OCI-LY3 (cell line): ENCODE data around the gene ACKR3.

Experiments
- H2AFZ ChIP-seq: fragments of 200-600, 300-600 bp; shearing (Covaris generic); 2 replicates; pipeline ENCODE4 v1.6.0; 2014; ENCODE audit warnings: antibody characterized with exemption, low read depth, low read length
- H3K27ac ChIP-seq: fragments of 200-600, 300-600 bp; sonication (generic); 2 replicates; pipeline ENCODE4 v1.5.1; 2014; ENCODE audit warnings: mild to moderate bottlenecking, low read length, moderate library complexity, mixed read lengths
- H3K27me3 ChIP-seq: fragments of 200-600, 300-600 bp; sonication (generic); 2 replicates; pipeline ENCODE4 v1.6.1; 2014; ENCODE audit warnings: low read depth, low read length, mixed read lengths
- H3K36me3 ChIP-seq: fragments of 200-600, 300-600 bp; sonication (generic); replicated peaks from 2 replicates; pipeline ENCODE3; 2014; ENCODE audit warnings: low read depth, low read length, mixed read lengths
- H3K4me1 ChIP-seq: fragments of 300-600, 200-600 bp; sonication (generic); 2 replicates; pipeline ENCODE4 v1.6.1; 2014; ENCODE audit warnings: low read length, mixed read lengths
- H3K4me2 ChIP-seq: fragments of 200-600, 300-600 bp; sonication (generic); 2 replicates; pipeline ENCODE4 v1.6.1; 2014; ENCODE audit warnings: low read length, mixed read lengths
- H3K4me3 ChIP-seq: fragments of 300-600, 200-600 bp; sonication (generic); 2 replicates; pipeline ENCODE4 v1.5.1; 2014; ENCODE audit warnings: antibody characterized with exemption, mild to moderate bottlenecking, low read length, moderate library complexity
- H3K79me2 ChIP-seq: fragments of 300-600, 200-600 bp; shearing (Covaris generic); 2 replicates; pipeline ENCODE4 v1.6.1; 2014; ENCODE audit warnings: mild to moderate bottlenecking, low read length, mixed read lengths
- H3K9ac ChIP-seq: fragments of 300-600, 200-600 bp; shearing (Covaris generic); 2 replicates; pipeline ENCODE4 v1.6.0; 2014; ENCODE audit warnings: mild to moderate bottlenecking, low read length, moderate library complexity
- H3K9me3 ChIP-seq: fragments of 200-600, 300-600 bp; shearing (Covaris generic); 2 replicates; pipeline ENCODE4 v1.6.1; 2014; ENCODE audit warnings: low read length, mixed read lengths; ENCODE audit not compliant: insufficient read depth
- H4K20me1 ChIP-seq: fragments of 200-600, 300-600 bp; sonication (generic); 2 replicates; pipeline ENCODE4 v1.6.1; 2016; ENCODE audit warnings: low read length, mixed read lengths; ENCODE audit not compliant: insufficient read depth
- CTCF ChIP-seq: fragments of 200-600, 300-600 bp; sonication (generic); IDR thresholded peaks from 2 replicates; pipeline ENCODE4 v1.5.1; 2014; ENCODE audit warnings: antibody characterized with exemption, low read length, low read depth
- EZH2phosphoT487 ChIP-seq: fragments of 200-600 bp; shearing (Covaris generic); IDR thresholded peaks from 2 replicates; pipeline ENCODE4 v1.6.1; 2018; ENCODE audit warnings: antibody characterized with exemption, mixed run types, low read depth

The ACKR3 gene

DNA sequence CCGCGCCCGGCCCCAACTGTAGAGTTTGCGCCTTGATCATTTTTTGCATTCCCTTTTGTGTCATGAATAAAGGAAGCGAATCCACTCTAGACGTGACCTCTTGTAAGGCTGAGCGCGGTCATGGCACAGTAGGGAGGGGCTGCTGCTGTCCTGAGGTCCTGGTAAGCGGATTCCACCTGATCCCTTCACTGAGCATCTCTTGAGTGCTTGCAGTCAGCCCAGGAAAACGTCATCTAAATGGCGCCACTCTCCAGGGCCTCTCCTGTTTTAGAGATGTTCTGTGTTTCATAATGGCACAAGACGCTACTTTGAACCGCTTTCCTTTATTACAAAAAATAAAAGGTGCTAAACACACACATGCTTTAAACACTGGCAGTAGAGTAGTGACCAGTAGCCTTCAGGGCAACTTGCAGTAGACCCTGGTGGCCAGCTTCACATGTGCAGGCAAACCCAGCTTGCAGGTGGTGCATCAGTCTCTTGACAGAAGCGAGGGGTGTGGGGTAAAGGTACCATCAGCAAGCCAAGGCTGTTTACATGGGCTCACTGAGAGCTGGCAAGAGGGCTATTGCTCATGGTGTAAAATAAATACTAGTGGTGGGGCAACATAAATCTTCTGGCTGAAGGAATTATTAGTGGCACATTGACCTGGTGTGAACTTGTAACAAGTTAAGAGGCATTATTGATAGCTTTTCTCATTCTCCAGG is 43.0 kb upstream of the ACKR3 start:
- H3K4me2 ChIP-seq, result no peak overlapping the region
- no peak overlapping the region for H3K9ac ChIP-seq
- no peaks in the 10 kb centered on the region for H3K79me2 ChIP-seq
- no peak for TF ChIP-seq EZH2phosphoT487
- no peak for TF ChIP-seq CTCF
- no peaks in the 10 kb centered on the region for H3K36me3 ChIP-seq
- no peaks in the 10 kb centered on the region for H3K27me3 ChIP-seq
- H3K9me3 ChIP-seq, result no peaks in the 10 kb centered on the region
- no peak overlapping the region for H3K27ac ChIP-seq
- H4K20me1 ChIP-seq, result no peaks in the 10 kb centered on the region
- H3K4me3 ChIP-seq, result no peak overlapping the region
- H3K4me1 ChIP-seq, result no peaks in the 10 kb centered on the region
- no peak overlapping the region for H2AFZ ChIP-seq

GRCh38 chr2:236527159-236527630 is 42.4 kb upstream of the ACKR3 start:
- H3K79me2 ChIP-seq, result no peaks in the 10 kb centered on the region
- no peak overlapping the region for H2AFZ ChIP-seq
- no peaks in the 10 kb centered on the region for H3K4me1 ChIP-seq
- H3K27me3 ChIP-seq, result no peaks in the 10 kb centered on the region
- no peak overlapping the region for H3K27ac ChIP-seq
- no peaks in the 10 kb centered on the region for H4K20me1 ChIP-seq
- no peak overlapping the region for H3K4me2 ChIP-seq
- no peak overlapping the region for H3K9ac ChIP-seq
- H3K9me3 ChIP-seq, result no peaks in the 10 kb centered on the region
- TF ChIP-seq EZH2phosphoT487 (no peak), CTCF (no peak)
- H3K36me3 ChIP-seq, result no peaks in the 10 kb centered on the region
- no peak overlapping the region for H3K4me3 ChIP-seq

DNA sequence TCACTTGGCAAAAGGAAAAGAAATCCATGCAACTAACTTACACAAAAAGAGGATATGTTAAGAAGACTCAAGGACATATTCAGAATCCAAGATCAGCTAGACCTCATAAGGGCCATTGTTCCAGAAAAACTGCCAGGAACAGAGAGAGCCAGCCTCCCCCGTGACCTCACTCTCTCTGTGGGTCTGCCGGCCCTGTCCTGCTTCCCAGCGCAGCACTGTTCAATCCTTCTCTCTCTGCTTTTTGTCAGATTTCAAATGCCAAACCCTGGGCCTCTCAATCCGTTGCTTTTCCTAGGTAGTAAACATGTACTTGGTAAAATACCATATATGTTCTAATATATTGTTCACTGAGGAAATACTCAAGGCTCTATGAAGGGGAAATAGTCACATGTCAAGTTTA is 40.0 kb upstream of the ACKR3 start:
- H3K27me3 ChIP-seq, result no peaks in the 10 kb centered on the region
- no peaks in the 10 kb centered on the region for H3K9me3 ChIP-seq
- TF ChIP-seq EZH2phosphoT487, result no peak
- no peak for TF ChIP-seq CTCF
- no peak overlapping the region for H3K4me2 ChIP-seq
- H3K9ac ChIP-seq, result no peak overlapping the region
- H3K4me1 ChIP-seq, result no peaks in the 10 kb centered on the region
- no peak overlapping the region for H3K27ac ChIP-seq
- no peaks in the 10 kb centered on the region for H4K20me1 ChIP-seq
- H2AFZ ChIP-seq, result no peak overlapping the region
- H3K36me3 ChIP-seq, result no peaks in the 10 kb centered on the region
- H3K4me3 ChIP-seq, result no peak overlapping the region
- H3K79me2 ChIP-seq, result no peaks in the 10 kb centered on the region

GRCh38 chr2:236530512-236530911 is 39.1 kb upstream of the ACKR3 start:
- no peaks in the 10 kb centered on the region for H4K20me1 ChIP-seq
- H3K4me1 ChIP-seq, result no peaks in the 10 kb centered on the region
- H2AFZ ChIP-seq, result no peak overlapping the region
- H3K4me2 ChIP-seq, result no peak overlapping the region
- H3K27me3 ChIP-seq, result no peaks in the 10 kb centered on the region
- no peaks in the 10 kb centered on the region for H3K9me3 ChIP-seq
- no peak overlapping the region for H3K4me3 ChIP-seq
- TF ChIP-seq EZH2phosphoT487 (no peak), CTCF (no peak)
- H3K27ac ChIP-seq, result no peak overlapping the region
- H3K9ac ChIP-seq, result no peak overlapping the region
- H3K79me2 ChIP-seq, result no peaks in the 10 kb centered on the region
- H3K36me3 ChIP-seq, result no peaks in the 10 kb centered on the region
